CD4-positive, alpha-beta T cell treated with Interleukin-1 beta for 1 hour (primary cell): ENCODE results near the gene LBHD2.

ENCODE experiments used
- DNase-seq, 2 donors: peaks; one replicate each; pipeline ENCODE4 v3.0.0-alpha.2; 2020 to 2022

Gene LBHD2

DNA sequence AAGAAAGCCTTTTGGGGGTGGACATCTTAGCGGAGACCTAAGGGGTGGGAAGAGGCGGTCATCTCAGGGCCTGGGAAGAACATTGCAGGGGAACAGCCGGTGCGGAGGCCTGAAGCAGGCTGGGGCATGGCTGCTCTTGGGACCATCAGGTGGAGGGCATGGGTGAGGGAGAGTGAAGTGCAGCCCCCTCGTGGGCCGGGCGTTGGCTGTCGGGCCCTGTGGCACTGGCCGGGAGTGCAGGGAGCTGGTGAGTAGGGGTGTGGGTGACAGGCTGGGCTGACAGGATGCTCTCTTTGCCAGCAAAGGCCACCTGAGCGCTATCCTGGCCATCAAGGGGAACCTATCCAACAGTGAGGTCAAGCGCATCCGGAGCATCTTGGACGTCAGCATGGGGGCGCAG lies 50.9 kb downstream of the LBHD2 start:
- DNase-seq: no peak

- DNase-seq: no peak
Observed at GRCh38 chr14:103135333-103136260, 51.6 kb downstream of the LBHD2 start.

DNA sequence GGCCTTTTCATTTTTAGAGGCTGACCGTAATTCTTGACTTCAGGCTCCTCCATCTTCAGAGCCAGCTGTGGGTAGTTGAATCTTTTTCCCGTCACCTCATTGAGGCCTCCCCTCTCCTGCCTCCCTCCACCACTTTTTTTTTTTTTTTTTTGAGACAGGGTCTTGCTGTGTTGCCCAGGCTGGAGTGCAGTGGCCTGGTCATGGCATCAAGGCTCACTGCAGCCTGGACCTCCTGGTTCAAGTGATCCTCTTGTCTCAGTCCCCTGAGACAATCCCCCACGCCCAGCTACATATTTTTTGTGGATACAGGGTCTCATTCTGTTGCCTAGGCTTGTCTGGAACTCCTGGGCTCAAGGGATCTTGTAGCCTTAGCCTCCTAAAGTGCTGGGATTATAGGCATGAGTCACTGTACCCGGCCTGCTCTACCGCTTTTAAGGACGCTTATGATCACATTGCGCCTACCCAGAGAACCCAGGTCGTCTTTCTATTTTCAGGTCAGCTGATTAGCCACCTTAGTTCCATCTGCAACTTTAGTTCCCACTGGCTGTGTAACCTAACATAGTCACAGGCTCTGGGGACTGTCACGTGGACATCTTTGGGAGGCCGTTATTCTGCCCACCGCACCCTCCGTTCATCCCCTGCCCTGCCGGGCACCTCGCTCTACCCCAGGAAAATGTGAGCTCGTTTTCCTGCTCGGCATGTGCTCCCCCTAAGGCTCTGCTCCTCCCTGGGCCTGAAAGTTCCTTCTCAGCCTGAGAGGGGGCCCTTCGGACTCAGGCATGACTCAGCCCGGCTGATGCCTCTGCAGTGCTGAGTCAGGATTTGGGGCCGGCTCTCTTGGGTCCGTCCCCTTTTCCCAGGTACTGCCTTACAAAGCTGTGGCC lies 52.6 kb downstream of the LBHD2 start:
- DNase-seq: no peak

GRCh38 chr14:103137689-103138300 lies 53.8 kb downstream of the LBHD2 start:
- no peak for DNase-seq

DNA sequence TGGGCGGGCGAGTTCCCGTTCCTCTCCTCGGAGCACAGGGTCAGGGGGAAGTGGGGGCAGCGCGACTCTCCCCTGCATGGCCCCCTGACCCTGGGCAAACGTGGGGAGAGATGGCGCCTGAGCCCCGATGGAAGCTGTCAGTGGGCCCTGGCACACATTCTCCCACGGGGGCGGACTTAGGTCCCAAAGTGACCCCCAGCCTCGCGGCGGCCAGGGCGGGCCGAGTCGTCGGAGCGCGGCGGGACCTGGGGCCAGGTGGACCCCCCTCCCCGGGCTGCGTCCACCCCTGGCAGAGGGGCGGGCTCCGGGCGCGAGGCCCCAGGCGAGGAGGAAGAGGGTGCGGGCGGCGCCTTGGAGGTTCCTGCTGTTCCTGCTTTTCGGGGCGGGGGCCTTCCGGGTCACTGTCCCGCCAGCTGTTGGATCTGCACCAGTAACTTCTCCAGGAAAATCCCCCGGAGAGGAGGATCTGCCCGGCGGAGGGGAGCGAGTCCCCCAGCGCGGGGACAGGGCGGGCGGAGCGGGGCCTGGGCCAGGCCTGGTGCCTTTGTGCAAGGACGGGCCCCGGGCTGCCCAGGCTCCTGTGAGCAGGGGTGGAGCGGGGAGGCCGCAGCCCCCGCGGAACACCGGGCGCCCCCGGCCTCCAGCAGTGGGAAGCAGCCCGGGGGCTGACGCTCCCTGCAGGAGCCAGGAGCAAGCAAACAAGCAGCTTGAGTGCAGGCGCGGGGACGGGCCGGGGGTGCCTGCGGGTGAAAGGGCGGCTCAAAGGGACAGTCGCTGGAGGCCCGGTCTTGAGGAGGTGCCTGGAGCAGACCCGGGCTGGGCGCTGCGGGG lies 54.5 kb downstream of the LBHD2 start:
- no peak for DNase-seq

DNA sequence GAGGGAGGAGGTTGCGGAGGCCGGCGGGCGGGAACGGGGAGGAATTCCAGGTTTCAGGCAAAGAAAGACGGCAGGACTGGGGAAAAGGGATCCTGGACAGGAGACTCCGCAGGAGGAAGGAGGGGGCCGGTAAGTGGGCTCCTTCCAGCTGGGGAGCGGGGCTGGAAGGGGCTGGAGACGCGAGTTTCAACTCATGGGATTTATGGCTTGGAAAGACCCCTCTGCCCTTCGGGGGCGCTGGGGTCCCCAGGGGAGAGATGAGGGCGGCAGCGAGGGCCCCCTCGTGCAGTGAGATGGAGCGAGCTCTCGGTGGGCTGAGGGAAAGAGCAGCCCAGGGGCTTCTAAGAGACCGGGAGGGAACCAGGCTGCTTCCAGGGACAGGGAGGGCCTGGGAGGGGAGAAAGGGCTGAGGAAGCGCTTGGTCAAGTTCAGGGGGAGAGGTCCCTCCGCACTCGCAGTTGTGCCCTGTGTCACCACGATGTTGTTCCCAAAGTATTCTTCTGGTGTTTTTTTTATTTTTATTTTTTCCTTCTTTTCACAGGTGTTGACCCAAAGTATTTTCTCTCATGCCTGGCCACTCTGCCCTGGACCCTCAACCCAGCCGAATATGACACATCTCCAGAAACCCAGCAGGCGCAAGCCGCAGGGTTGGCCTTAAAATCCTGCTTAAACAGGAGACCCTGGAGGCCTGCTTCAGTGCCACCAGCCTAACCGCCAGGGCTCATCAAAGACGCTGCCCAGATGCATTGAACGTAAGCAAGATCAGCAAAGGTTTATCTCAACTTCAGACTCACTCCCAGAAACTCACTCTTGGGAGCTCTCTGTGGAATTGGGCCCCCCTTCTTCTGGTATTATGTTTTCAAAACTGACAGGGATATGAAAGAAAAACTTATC lies 55.4 kb downstream of the LBHD2 start:
- DNase-seq: no peak
